Measurements from ENCODE around the gene APLP2.

The APLP2 gene

DNA sequence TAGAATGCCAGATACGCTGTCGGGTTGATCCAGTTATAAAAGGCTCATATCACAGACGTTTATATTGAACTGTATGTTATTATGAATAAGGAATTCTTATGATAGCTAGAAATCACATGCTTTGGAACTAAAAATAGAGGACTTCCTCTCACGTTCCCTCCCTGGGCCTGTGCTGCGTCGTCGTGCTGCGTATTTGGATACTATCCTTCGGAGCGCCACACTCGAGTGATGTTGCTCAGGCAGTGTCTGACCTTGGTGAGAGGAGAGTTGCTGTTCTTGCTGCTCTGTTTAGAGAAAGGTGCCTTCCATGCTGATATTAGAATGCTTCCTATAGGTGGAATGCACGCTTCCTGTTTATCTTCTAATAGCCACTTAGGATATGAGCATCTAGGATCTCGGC is 69.7 kb downstream of the APLP2 start:
- no peak for DNase-seq (ENCODE audit: extremely low read depth, insufficient read length)
- H3K36me3 ChIP-seq (ENCODE audit: control insufficient read depth, insufficient read depth, low read length) = no peaks in the 10 kb centered on the region
- no peak overlapping the region for H3K4me3 ChIP-seq (replicated peaks; ENCODE audit: low read depth, low read length)
- no peak for TF ChIP-seq CTCF (IDR thresholded peaks at IDR 0.05; ENCODE audit: insufficient read depth, low read length, poor library complexity, severe bottlenecking)
- no peaks in the 10 kb centered on the region for H3K27me3 ChIP-seq (replicated peaks; ENCODE audit: control insufficient read depth, insufficient read depth, low read length)

- DNase-seq (ENCODE audit: extremely low read depth, insufficient read length) = no peak
- Histone ChIP-seq H3K27me3 (replicated peaks; ENCODE audit: control insufficient read depth, insufficient read depth, low read length) (no peaks in the 10 kb centered on the region), H3K4me3 (replicated peaks; ENCODE audit: low read depth, low read length) (no peak overlapping the region), H3K36me3 (ENCODE audit: control insufficient read depth, insufficient read depth, low read length) (no peaks in the 10 kb centered on the region)
- no peak for TF ChIP-seq CTCF (IDR thresholded peaks at IDR 0.05; ENCODE audit: insufficient read depth, low read length, poor library complexity, severe bottlenecking)
Observed at GRCh38 chr11:130141561-130142341, 72.1 kb downstream of the APLP2 start.

- Histone ChIP-seq H3K27me3 (replicated peaks; ENCODE audit: control insufficient read depth, insufficient read depth, low read length) (no peaks in the 10 kb centered on the region), H3K36me3 (ENCODE audit: control insufficient read depth, insufficient read depth, low read length) (no peaks in the 10 kb centered on the region), H3K4me3 (replicated peaks; ENCODE audit: low read depth, low read length) (no peak overlapping the region)
- no peak for TF ChIP-seq CTCF (IDR thresholded peaks at IDR 0.05; ENCODE audit: insufficient read depth, low read length, poor library complexity, severe bottlenecking)
- DNase-seq (ENCODE audit: extremely low read depth, insufficient read length) = no peak
Observed at GRCh38 chr11:130144141-130144540, 74.4 kb downstream of the APLP2 start.

DNA sequence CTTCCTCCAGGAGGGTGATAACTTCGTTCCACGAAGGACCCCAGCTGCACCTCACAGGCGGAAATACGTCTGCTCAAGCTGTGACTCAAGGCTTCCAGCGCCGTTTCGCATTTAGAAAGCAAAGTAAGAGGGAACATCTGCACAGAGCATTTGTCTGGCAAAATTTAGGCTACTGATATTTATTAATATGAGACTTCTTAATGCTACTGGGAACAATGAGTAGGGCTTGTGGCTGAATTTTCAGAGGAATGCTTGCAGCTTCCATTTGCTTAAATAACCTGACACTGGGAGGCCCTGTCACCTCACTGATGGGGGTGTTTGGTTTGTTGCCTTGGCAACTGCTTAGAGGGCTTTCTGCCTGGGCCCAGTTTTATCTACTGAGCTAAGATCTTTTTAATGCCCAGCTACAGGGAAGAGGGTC is 75.2 kb downstream of the APLP2 start:
- no peak for DNase-seq (ENCODE audit: extremely low read depth, insufficient read length)
- H3K36me3 ChIP-seq (ENCODE audit: control insufficient read depth, insufficient read depth, low read length) = no peaks in the 10 kb centered on the region

GRCh38 chr11:130145311-130145812 is 75.7 kb downstream of the APLP2 start:
- no peaks in the 10 kb centered on the region for H3K27me3 ChIP-seq (replicated peaks; ENCODE audit: control insufficient read depth, insufficient read depth, low read length)
- H3K36me3 ChIP-seq (ENCODE audit: control insufficient read depth, insufficient read depth, low read length) = no peaks in the 10 kb centered on the region
- no peak overlapping the region for H3K4me3 ChIP-seq (replicated peaks; ENCODE audit: low read depth, low read length)
- DNase-seq (ENCODE audit: extremely low read depth, insufficient read length) = no peak
- no peak for TF ChIP-seq CTCF (IDR thresholded peaks at IDR 0.05; ENCODE audit: insufficient read depth, low read length, poor library complexity, severe bottlenecking)

More for the DNA sequence above, 75.2 kb downstream of the APLP2 start:
- Histone ChIP-seq H3K27me3 (replicated peaks; ENCODE audit: control insufficient read depth, insufficient read depth, low read length) (no peaks in the 10 kb centered on the region), H3K4me3 (replicated peaks; ENCODE audit: low read depth, low read length) (no peak overlapping the region)
- TF ChIP-seq CTCF (IDR thresholded peaks at IDR 0.05; ENCODE audit: insufficient read depth, low read length, poor library complexity, severe bottlenecking) = no peak

Data from GM06990 (cell line).